K562 (cell line): ENCODE data around the gene SYTL5. TPM values are rescaled to one million over a fixed set of nuclear protein-coding genes. Genes with fewer than 3 reads are reported as not detected.

Source experiments
- ATAC-seq: fragments of 200-7000 bp; cut with Tn5 transposase; 3 replicates; pipeline ENCODE4 v1.9.1; 2020; ENCODE audit warnings: moderate library complexity
- BruUV-seq: library from RNA; stranded (reverse); fragments of 400-500 nt; replicated peaks from 2 replicates; lab custom pipeline; 2021; lab: Mats Ljungman, UMichigan
- CTCF ChIA-PET: fragments of 300-600 bp; formaldehyde crosslinking; extraction: SDS; loops from one replicate; lab custom pipeline; 2021; ENCODE audit warnings: low intra/inter-chr PET ratio; lab: Yijun Ruan, JAX
- POLR2A ChIA-PET: fragments of 300-600, 350-650 bp; sonication (Branson Sonifier 250); formaldehyde crosslinking; extraction: SDS; loops from one replicate; lab custom pipeline; 2021; ENCODE audit warnings: antibody characterized with exemption, inconsistent platforms; lab: Yijun Ruan, JAX
- DNase-seq, 4 experiments: peaks; one replicate each; pipeline versions ENCODE4 v3.0.0 to v3.0.0-alpha.2; 2011 to 2018; ENCODE audit warnings: low spot score in 3 of 4, mixed read lengths in 3 of 4; ENCODE audit errors: extremely low read depth in 1 of 4
- FAIRE-seq: peaks from 2 replicates; lab custom pipeline; 2011; peaks lifted over from hg19 to GRCh38; lab: Jason Lieb, UNC
- H2AFZ ChIP-seq: 2 replicates; pipeline ENCODE4 v1.6.0; 2011; ENCODE audit warnings: low read depth, low read length, control low read depth, inconsistent platforms
- H3K27ac ChIP-seq: fragments of 200-600 bp; 3 replicates; pipeline ENCODE4 v1.8.0; 2011; ENCODE audit warnings: low read depth, mild to moderate bottlenecking, control low read depth, inconsistent platforms, low read length, moderate library complexity, mixed read lengths; ENCODE audit errors: extremely low read depth
- H3K27me3 ChIP-seq, 2 experiments: fragments of 300-600 bp in 1 of 2; 2 replicates in 1 of 2; 3 replicates in 1 of 2; pipeline versions ENCODE4 v1.6.0 to v1.8.0; 2011; ENCODE audit warnings: inconsistent platforms in 2 of 2, low read length in 2 of 2, mild to moderate bottlenecking in 1 of 2, mixed read lengths in 1 of 2, moderate library complexity in 1 of 2; ENCODE audit not compliant: control insufficient read depth in 2 of 2, insufficient read depth in 2 of 2
- H3K36me3 ChIP-seq: fragments of 300-600 bp; 3 replicates; pipeline ENCODE4 v1.8.0; 2011; ENCODE audit warnings: mild to moderate bottlenecking, low read length, inconsistent platforms; ENCODE audit not compliant: control insufficient read depth, insufficient read depth
- H3K4me1 ChIP-seq, 2 experiments: fragments of 200-600 bp in 1 of 2; replicated peaks in 1 of 2; 2 replicates in 1 of 2; 3 replicates in 1 of 2; pipeline versions ENCODE4 v1.5.1 to v1.8.0; 2011; ENCODE audit warnings: inconsistent platforms in 2 of 2, low read length in 2 of 2, mild to moderate bottlenecking in 1 of 2, mixed read lengths in 1 of 2, moderate library complexity in 1 of 2; ENCODE audit not compliant: control insufficient read depth in 2 of 2, insufficient read depth in 2 of 2
- H3K4me2 ChIP-seq: 2 replicates; pipeline ENCODE4 v1.6.1; 2011; ENCODE audit warnings: low read length, control low read depth, inconsistent platforms, mixed read lengths; ENCODE audit not compliant: insufficient read depth
- H3K4me3 ChIP-seq: fragments of 200-600 bp; sonication (generic), shearing (Covaris generic); 2 replicates; pipeline ENCODE4 v1.5.1; 2016; ENCODE audit warnings: control low read depth, inconsistent platforms
- H3K79me2 ChIP-seq: fragments of 200-600 bp; 3 replicates; pipeline ENCODE4 v1.8.0; 2011; ENCODE audit warnings: low read length, inconsistent platforms; ENCODE audit not compliant: control insufficient read depth, insufficient read depth
- H3K9ac ChIP-seq, 2 experiments: 2 replicates each; pipeline versions ENCODE4 v1.6.0 to v1.6.1; 2011; ENCODE audit warnings: low read depth in 2 of 2, low read length in 2 of 2, control low read depth in 1 of 2, inconsistent platforms in 1 of 2, mild to moderate bottlenecking in 1 of 2, mixed read lengths in 1 of 2; ENCODE audit not compliant: insufficient read depth in 1 of 2
- H3K9me1 ChIP-seq: one replicate; pipeline ENCODE4 v1.6.0; 2011; ENCODE audit warnings: inconsistent platforms, mild to moderate bottlenecking, low read length, moderate library complexity; ENCODE audit not compliant: control insufficient read depth, insufficient read depth
- H3K9me3 ChIP-seq: replicated peaks from 2 replicates; pipeline ENCODE4 v1.5.1; 2011; ENCODE audit warnings: low read depth, low read length, inconsistent platforms; ENCODE audit not compliant: control insufficient read depth, insufficient read depth
- H4K20me1 ChIP-seq: replicated peaks from 2 replicates; pipeline ENCODE4 v1.6.1; 2011; ENCODE audit warnings: low read length, inconsistent platforms, mixed read lengths; ENCODE audit not compliant: control insufficient read depth, insufficient read depth
- ARNT ChIP-seq, 2 experiments: fragments of 450-650 bp; IDR thresholded peaks; 2 replicates each; pipeline ENCODE4 v1.6.1; 2016; ENCODE audit warnings: mild to moderate bottlenecking in 1 of 2
- CREBBP ChIP-seq: IDR thresholded peaks from one replicate; pipeline ENCODE4 v1.6.1; 2012; ENCODE audit warnings: low read depth, mild to moderate bottlenecking, control low read depth, inconsistent platforms, low read length
- HNRNPUL1 ChIP-seq: fragments of 200-400 bp; formaldehyde crosslinking; IDR thresholded peaks from 2 replicates; pipeline ENCODE4 v1.6.1; 2017; ENCODE audit warnings: low read length
- KDM4B ChIP-seq, 2 experiments: fragments of 450-650 bp in 1 of 2; sonication (generic) in 1 of 2; IDR thresholded peaks; 2 replicates each; pipeline ENCODE4 v1.6.1; 2016 to 2017; ENCODE audit warnings: borderline replicate concordance in 2 of 2, antibody characterized with exemption in 1 of 2, low read depth in 1 of 2, mild to moderate bottlenecking in 1 of 2
- L3MBTL2 ChIP-seq: fragments of 450-650 bp; IDR thresholded peaks from 2 replicates; pipeline ENCODE4 v1.6.1; 2016; ENCODE audit warnings: mild to moderate bottlenecking, moderate library complexity
- MAZ ChIP-seq, 2 experiments: fragments of 450-650 bp in 1 of 2; sonication (generic) in 1 of 2; formaldehyde crosslinking; IDR thresholded peaks in 1 of 2; conservative IDR thresholded peaks in 1 of 2; 2 replicates each; pipeline versions ENCODE4 v1.4.0 to v1.5.0; 2020; ENCODE audit warnings: mild to moderate bottlenecking in 1 of 2, missing genetic modification reagents in 1 of 2
- MITF ChIP-seq: IDR thresholded peaks from 2 replicates; pipeline ENCODE4 v1.6.1; 2014; ENCODE audit warnings: antibody characterized with exemption
- NFIC ChIP-seq: fragments of 450-650 bp; IDR thresholded peaks from 2 replicates; pipeline ENCODE4 v1.6.1; 2017; ENCODE audit warnings: mild to moderate bottlenecking, inconsistent platforms
- RB1 ChIP-seq: fragments of 450-650 bp; IDR thresholded peaks from 2 replicates; pipeline ENCODE4 v1.6.1; 2017; ENCODE audit warnings: low read depth, mild to moderate bottlenecking
- RBM25 ChIP-seq: fragments of 200-400 bp; formaldehyde crosslinking; IDR thresholded peaks from 2 replicates; pipeline ENCODE4 v1.6.1; 2018; ENCODE audit warnings: low read length, low read depth, moderate library complexity; ENCODE audit not compliant: severe bottlenecking
- SETDB1 ChIP-seq: IDR thresholded peaks from one replicate; pipeline ENCODE4 v1.6.1; 2012; ENCODE audit warnings: low read length, control low read depth, inconsistent platforms
- TCF7L2 ChIP-seq: fragments of 150-350 bp; IDR thresholded peaks from 2 replicates; pipeline ENCODE4 v1.6.1; 2016; ENCODE audit warnings: low read depth, mild to moderate bottlenecking, low read length, moderate library complexity
- ZNF318 ChIP-seq, 2 experiments: fragments of 450-650 bp; IDR thresholded peaks; 2 replicates each; pipeline ENCODE4 v1.6.1; 2016; ENCODE audit warnings: mild to moderate bottlenecking in 2 of 2, borderline replicate concordance in 1 of 2, low read depth in 1 of 2, moderate library complexity in 1 of 2
- WGBS: fragments of 100-300 bp; shearing (Covaris generic); methylation state at CpG from one replicate; pipeline ENCODE4 v1.1.6; 2016; ENCODE audit warnings: low coverage, mixed read lengths; ENCODE audit not compliant: insufficient coverage; ENCODE audit errors: missing lambda C conversion rate; 5-methylcytosine and 5-hydroxymethylcytosine counted together
- in situ Hi-C: fragments of 300-500 bp; cut with MboI; formaldehyde crosslinking; loops from 4 replicates; pipeline ENCODE4 v1.15.0; 2018; ENCODE audit warnings: inconsistent platforms, mixed read lengths
- intact Hi-C: fragments of 100-400 bp; cut with micrococcal nuclease; formaldehyde crosslinking; loops from 2 replicates; pipeline ENCODE4 v1.14.2; 2022
- polyA plus RNA-seq, 8 experiments: library from polyadenylated mRNA; depleted of rRNA in 4 of 8; stranded (reverse) in 5 of 8; unstranded in 3 of 8; fragments of >200 nt; fragmentation: Nextera tagmentation in 2 of 8; fragmentation: Illumina TruSeq in 1 of 8; extraction: Ambion mirVana in 2 of 8; extraction: Trizol in 1 of 8; gene quantifications; 2 replicates each; pipeline versions ENCODE4 v1.2.1 to v1.2.3, GENCODE V29; 2011 to 2014; ENCODE audit warnings: inconsistent platforms in 1 of 8, missing spikeins in 1 of 8
- total RNA-seq, 7 experiments: library from RNA; depleted of rRNA in 6 of 7; stranded (reverse); fragments of >200 nt in 6 of 7; fragmentation: Illumina TruSeq in 2 of 7; extraction: Trizol in 2 of 7; gene quantifications; 2 replicates each; pipeline versions ENCODE4 v1.2.1 to v1.2.3, GENCODE V29; 2011 to 2021; ENCODE audit warnings: low replicate concordance in 1 of 7

Gene SYTL5
- total and polyA plus RNA-seq, 9 of the 15 experiments (the other 6 are each of a cell fraction or from before 2014, with no cell fraction given), result 0.01 to 0.25 (median 0.09) TPM

GRCh38 chrX:38086451-38087215, 80.3 kb downstream of the SYTL5 start:
- Histone ChIP-seq H3K9ac (no peak overlapping the region), H2AFZ (no peak overlapping the region), H3K4me3 (no peak overlapping the region), H3K4me2 (no peak overlapping the region), H3K36me3 (no peaks in the 10 kb centered on the region), H3K27ac (no peak overlapping the region), H3K27me3 (no peaks in the 10 kb centered on the region), H4K20me1 (no peaks in the 10 kb centered on the region), H3K9me1 (no peaks in the 10 kb centered on the region), H3K4me1 (no peaks in the 10 kb centered on the region), H3K9me3 (no peaks in the 10 kb centered on the region), H3K79me2 (no peaks in the 10 kb centered on the region)
- in situ Hi-C loops (no loop called here), intact Hi-C loops (no loop called here)
- WGBS, result 5% methylated on average over 4 of the region's 4 CpGs
- FAIRE-seq (no peak), DNase-seq (no peak), ATAC-seq (no peak)
- no TSS peak for BruUV-seq
- ChIA-PET POLR2A (no interaction called here), CTCF (no interaction called here)
- no peak for TF ChIP-seq HNRNPUL1
- TF ChIP-seq MAZ (CRISPR knock-in tag; conservative IDR thresholded peaks at IDR 0.05 in 1 of 2, IDR thresholded peaks at IDR 0.05 in 1 of 2), result no peak
- TF ChIP-seq NFIC, result no peak
- no peak for TF ChIP-seq KDM4B (IDR thresholded peaks at IDR 0.05; ENCODE audit: borderline replicate concordance in 2 of 2, low read depth in 1 of 2)
- TF ChIP-seq SETDB1, result no peak
- no peak for TF ChIP-seq TCF7L2
- TF ChIP-seq CREBBP, result no peak
- no peak for TF ChIP-seq ZNF318 (IDR thresholded peaks at IDR 0.05; ENCODE audit: borderline replicate concordance in 1 of 2, low read depth in 1 of 2)
- TF ChIP-seq L3MBTL2, result no peak
- no peak for TF ChIP-seq RB1
- no peak for TF ChIP-seq ARNT (IDR thresholded peaks at IDR 0.05)
- no peak for TF ChIP-seq RBM25
- TF ChIP-seq MITF, result no peak
